HG03520 (cell line): ENCODE measurements around the gene MMP24.
"Not testable (repeated sequence)": the region's sequence is repeated elsewhere in the genome, so short reads cannot be mapped to it uniquely, and the experiment has no call there.

Experiments
- ATAC-seq: cut with Tn5 transposase; IDR thresholded peaks from one replicate; pipeline ENCODE4 v1.9.1; 2021; ENCODE audit warnings: mild to moderate bottlenecking, moderate library complexity; ENCODE audit not compliant: unreplicated experiment

The MMP24 gene

GRCh38 chr20:35215066-35215956, 11.2 kb upstream of the MMP24 start:
- no peak for ATAC-seq

GRCh38 chr20:35216541-35216940, 9.9 kb upstream of the MMP24 start:
- ATAC-seq: no peak

- ATAC-seq: no peak
Measured at GRCh38 chr20:35223941-35224340, 2.5 kb upstream of the MMP24 start.

GRCh38 chr20:35224536-35224935, 2.0 kb upstream of the MMP24 start:
- no peak for ATAC-seq

- ATAC-seq: no peak
Measured at GRCh38 chr20:35225319-35226125, 968 bp upstream of the MMP24 start.

- ATAC-seq: no peak
Measured at GRCh38 chr20:35226884-35227681, 593 bp downstream of the MMP24 start.

GRCh38 chr20:35232575-35232974, 6.1 kb downstream of the MMP24 start:
- ATAC-seq: no peak

GRCh38 chr20:35235881-35236280, 9.4 kb downstream of the MMP24 start:
- ATAC-seq: no peak

- no peak for ATAC-seq
Measured at GRCh38 chr20:35237486-35237885, 11.0 kb downstream of the MMP24 start.

GRCh38 chr20:35238170-35238569, 11.7 kb downstream of the MMP24 start:
- ATAC-seq: no peak

GRCh38 chr20:35238735-35239134, 12.2 kb downstream of the MMP24 start:
- no peak for ATAC-seq

GRCh38 chr20:35240083-35240810, 13.8 kb downstream of the MMP24 start:
- ATAC-seq: no peak

- ATAC-seq: no peak
Measured at GRCh38 chr20:35240811-35241293, 14.4 kb downstream of the MMP24 start.

- no peak for ATAC-seq
Measured at GRCh38 chr20:35243317-35243716, 16.8 kb downstream of the MMP24 start.

GRCh38 chr20:35243986-35244385, 17.5 kb downstream of the MMP24 start:
- ATAC-seq: no peak

GRCh38 chr20:35246723-35247122, 20.2 kb downstream of the MMP24 start:
- ATAC-seq: no peak

- no peak for ATAC-seq
Measured at GRCh38 chr20:35248641-35249475, 22.4 kb downstream of the MMP24 start.

- no peak for ATAC-seq
Measured at GRCh38 chr20:35251613-35251940, 25.1 kb downstream of the MMP24 start.

- ATAC-seq: no peak
Measured at GRCh38 chr20:35252037-35252461, 25.6 kb downstream of the MMP24 start.

GRCh38 chr20:35252598-35252997, 26.1 kb downstream of the MMP24 start:
- not testable (repeated sequence) for ATAC-seq
